ENCODE results near the gene AARSD1. TPM values are rescaled to one million over a fixed set of nuclear protein-coding genes. Genes with fewer than 3 reads are reported as not detected.
"Not testable (repeated sequence)": the region's sequence is repeated elsewhere in the genome, so short reads cannot be mapped to it uniquely, and the experiment has no call there.

The AARSD1 gene
- total RNA-seq, 1 experiment from 2014 or later = 35.4 TPM

DNA sequence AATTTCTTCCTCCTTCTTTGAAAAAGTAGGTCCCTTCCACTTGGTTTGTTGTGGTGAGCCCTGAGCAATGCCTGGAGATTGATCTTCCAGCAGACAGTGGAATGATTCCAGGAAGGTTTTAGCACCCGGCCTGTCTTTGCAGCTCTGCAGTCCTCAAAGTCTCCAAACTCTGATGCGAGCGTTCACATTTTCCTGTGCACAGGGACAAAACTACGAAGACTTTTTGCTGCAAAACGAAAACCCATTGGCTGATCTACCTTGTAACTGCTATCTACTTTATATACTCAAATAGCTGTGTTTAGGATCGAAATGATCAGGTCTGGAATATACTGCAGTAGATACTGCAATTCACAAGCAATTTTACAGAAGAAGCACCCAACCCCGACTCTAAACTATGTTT lies 42.0 kb downstream of the AARSD1 start:
- Histone ChIP-seq H3K4me3 (no peak overlapping the region), H4K20me1 (ENCODE audit: insufficient read depth) (no peaks in the 10 kb centered on the region), H3K27ac (no peak overlapping the region), H3K9me3 (ENCODE audit: insufficient read depth, low read depth) (no peaks in the 10 kb centered on the region; the same call in 1 of the 2 replicates), H3K4me2 (no peak overlapping the region), H2AFZ (no peak overlapping the region), H3K9me2 (ENCODE audit: insufficient read depth) (no peaks in the 10 kb centered on the region), H3F3A (ENCODE audit: insufficient read depth, low read depth) (no peaks in the 10 kb centered on the region), H3K79me2 (ENCODE audit: low read depth) (no peaks in the 10 kb centered on the region), H3K36me3 (ENCODE audit: low read depth) (no peaks in the 10 kb centered on the region), H3K4me1 (replicated peaks; ENCODE audit: insufficient read depth) (no peaks in the 10 kb centered on the region), H3K27me3 (ENCODE audit: insufficient read depth, low read depth) (no peaks in the 10 kb centered on the region)
- TF ChIP-seq, protein P1, sequence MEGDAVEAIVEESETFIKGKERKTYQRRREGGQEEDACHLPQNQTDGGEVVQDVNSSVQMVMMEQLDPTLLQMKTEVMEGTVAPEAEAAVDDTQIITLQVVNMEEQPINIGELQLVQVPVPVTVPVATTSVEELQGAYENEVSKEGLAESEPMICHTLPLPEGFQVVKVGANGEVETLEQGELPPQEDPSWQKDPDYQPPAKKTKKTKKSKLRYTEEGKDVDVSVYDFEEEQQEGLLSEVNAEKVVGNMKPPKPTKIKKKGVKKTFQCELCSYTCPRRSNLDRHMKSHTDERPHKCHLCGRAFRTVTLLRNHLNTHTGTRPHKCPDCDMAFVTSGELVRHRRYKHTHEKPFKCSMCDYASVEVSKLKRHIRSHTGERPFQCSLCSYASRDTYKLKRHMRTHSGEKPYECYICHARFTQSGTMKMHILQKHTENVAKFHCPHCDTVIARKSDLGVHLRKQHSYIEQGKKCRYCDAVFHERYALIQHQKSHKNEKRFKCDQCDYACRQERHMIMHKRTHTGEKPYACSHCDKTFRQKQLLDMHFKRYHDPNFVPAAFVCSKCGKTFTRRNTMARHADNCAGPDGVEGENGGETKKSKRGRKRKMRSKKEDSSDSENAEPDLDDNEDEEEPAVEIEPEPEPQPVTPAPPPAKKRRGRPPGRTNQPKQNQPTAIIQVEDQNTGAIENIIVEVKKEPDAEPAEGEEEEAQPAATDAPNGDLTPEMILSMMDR (conservative IDR thresholded peaks at IDR 0.05) = no peak
- no peak for TF ChIP-seq EZH2 (IDR thresholded peaks at IDR 0.05; ENCODE audit: low read depth)
- ChIA-PET POLR2A (ENCODE audit: unreplicated experiment) (no interaction called here), CTCF (no interaction called here)
- intact Hi-C loops (cut with micrococcal nuclease; ENCODE audit: unreplicated experiment) = no loop called here
- no peak for DNase-seq
- no TSS peak for BruUV-seq (replicated peaks)

DNA sequence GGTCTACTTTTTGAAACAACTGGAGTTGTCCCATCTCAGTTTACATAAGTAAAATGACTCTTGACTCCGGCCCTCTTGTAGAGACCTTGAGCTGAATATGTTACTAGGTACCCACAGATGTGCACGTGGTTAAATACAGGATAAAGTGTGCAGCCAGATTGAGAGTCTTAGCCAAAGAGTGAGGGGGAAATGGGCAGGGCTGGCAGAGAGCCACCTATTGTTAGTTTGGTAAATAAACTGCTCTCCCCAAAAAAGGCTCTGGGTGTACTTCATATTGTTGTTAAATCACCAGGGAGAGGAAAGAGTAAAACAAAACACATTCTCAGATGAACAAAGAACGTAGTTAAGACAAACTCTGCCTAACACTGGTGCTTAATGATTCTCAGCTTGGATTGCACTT lies 43.3 kb downstream of the AARSD1 start:
- no peak for DNase-seq
- Histone ChIP-seq H3K9me3 (ENCODE audit: insufficient read depth, low read depth) (no peaks in the 10 kb centered on the region; the same call in 1 of the 2 replicates), H3K4me3 (no peak overlapping the region), H3K9me2 (ENCODE audit: insufficient read depth) (no peaks in the 10 kb centered on the region), H3K36me3 (ENCODE audit: low read depth) (no peaks in the 10 kb centered on the region), H4K20me1 (ENCODE audit: insufficient read depth) (no peaks in the 10 kb centered on the region), H3K79me2 (ENCODE audit: low read depth) (no peaks in the 10 kb centered on the region), H3K4me2 (no peak overlapping the region), H3F3A (ENCODE audit: insufficient read depth, low read depth) (no peaks in the 10 kb centered on the region), H3K27ac (no peak overlapping the region), H3K4me1 (replicated peaks; ENCODE audit: insufficient read depth) (no peaks in the 10 kb centered on the region), H2AFZ (no peak overlapping the region), H3K27me3 (ENCODE audit: insufficient read depth, low read depth) (no peaks in the 10 kb centered on the region)
- TF ChIP-seq EZH2 (IDR thresholded peaks at IDR 0.05; ENCODE audit: low read depth) = no peak
- TF ChIP-seq, protein P1 (conservative IDR thresholded peaks at IDR 0.05) = no peak
- POLR2A ChIA-PET (ENCODE audit: unreplicated experiment) = interaction anchor here (0.6 kb wide), 2 partner anchors 9 to 303 kb away, joined by 3 read pairs; no protein-coding TSS in a partner anchor
- CTCF ChIA-PET = no interaction called here
- intact Hi-C loops (cut with micrococcal nuclease; ENCODE audit: unreplicated experiment) = no loop called here
- BruUV-seq (replicated peaks) = no TSS peak

DNA sequence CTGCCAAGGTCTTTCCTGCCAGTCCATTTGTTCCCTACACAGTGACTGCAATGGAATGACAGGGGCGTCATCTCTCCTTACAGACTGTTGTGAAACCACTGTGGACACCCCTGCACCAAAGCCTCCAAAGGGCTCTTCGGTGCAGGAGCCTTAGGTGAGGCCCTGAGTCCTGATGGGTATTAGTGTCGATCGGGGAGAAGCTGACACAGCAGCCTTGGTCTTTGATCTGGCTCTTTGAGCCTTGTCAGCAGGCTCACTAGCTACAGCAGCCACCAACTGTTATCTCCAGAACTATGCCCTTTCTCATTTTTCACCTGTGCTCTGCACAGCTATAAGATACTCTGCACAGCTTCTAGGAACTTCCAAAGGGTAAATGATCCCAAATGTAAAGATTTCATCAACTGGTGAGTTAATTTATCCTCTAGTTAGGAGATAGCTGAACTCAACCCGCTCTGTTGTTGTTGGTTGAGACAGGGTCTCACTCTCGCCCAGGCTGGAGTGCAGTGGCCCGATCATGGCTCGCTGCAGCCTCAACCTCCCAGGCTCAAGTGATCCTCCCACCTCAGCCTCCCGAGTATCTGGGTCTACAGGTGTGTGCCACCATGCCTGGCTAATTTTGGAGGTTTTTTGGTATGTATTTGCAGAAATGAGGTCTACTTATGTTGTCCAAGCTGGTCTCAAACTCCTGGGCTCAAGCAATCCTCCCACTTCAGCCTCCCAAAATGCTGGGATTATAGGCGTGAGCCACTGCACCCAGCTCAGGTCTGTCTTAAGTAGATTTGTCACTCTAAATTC lies 44.0 kb downstream of the AARSD1 start:
- Histone ChIP-seq H3K9me2 (ENCODE audit: insufficient read depth) (no peaks in the 10 kb centered on the region), H3K4me3 (no peak overlapping the region), H3K79me2 (ENCODE audit: low read depth) (no peaks in the 10 kb centered on the region), H3K36me3 (ENCODE audit: low read depth) (no peaks in the 10 kb centered on the region), H3K4me2 (no peak overlapping the region), H3K9me3 (ENCODE audit: insufficient read depth, low read depth) (no peaks in the 10 kb centered on the region), H3F3A (ENCODE audit: insufficient read depth, low read depth) (no peaks in the 10 kb centered on the region), H4K20me1 (ENCODE audit: insufficient read depth) (no peaks in the 10 kb centered on the region), H3K4me1 (replicated peaks; ENCODE audit: insufficient read depth) (no peaks in the 10 kb centered on the region), H2AFZ (no peak overlapping the region), H3K27me3 (ENCODE audit: insufficient read depth, low read depth) (no peaks in the 10 kb centered on the region), H3K27ac (no peak overlapping the region)
- DNase-seq = no peak
- TF ChIP-seq EZH2 (IDR thresholded peaks at IDR 0.05; ENCODE audit: low read depth) = no peak
- TF ChIP-seq, protein P1 (conservative IDR thresholded peaks at IDR 0.05) = no peak
- POLR2A ChIA-PET (ENCODE audit: unreplicated experiment) = interaction anchor here (0.6 kb wide), 1 partner anchor 10 kb away, joined by 3 read pairs; no protein-coding TSS in a partner anchor
- CTCF ChIA-PET = no interaction called here
- intact Hi-C loops (cut with micrococcal nuclease; ENCODE audit: unreplicated experiment) = no loop called here
- no TSS peak for BruUV-seq (replicated peaks)

- H3F3A ChIP-seq (ENCODE audit: insufficient read depth, low read depth); H4K20me1 ChIP-seq (ENCODE audit: insufficient read depth); H3K4me1 ChIP-seq (replicated peaks; ENCODE audit: insufficient read depth); H3K36me3 ChIP-seq (ENCODE audit: low read depth); H3K9me3 ChIP-seq (ENCODE audit: insufficient read depth, low read depth); H2AFZ ChIP-seq; H3K4me2 ChIP-seq; H3K27me3 ChIP-seq (ENCODE audit: insufficient read depth, low read depth); intact Hi-C loops (cut with micrococcal nuclease; ENCODE audit: unreplicated experiment); DNase-seq; CTCF ChIA-PET; H3K9me2 ChIP-seq (ENCODE audit: insufficient read depth); BruUV-seq (replicated peaks); H3K79me2 ChIP-seq (ENCODE audit: low read depth); POLR2A ChIA-PET (ENCODE audit: unreplicated experiment); H3K4me3 ChIP-seq; H3K27ac ChIP-seq: not testable (repeated sequence)
Observed at GRCh38 chr17:42919522-42920077, 44.7 kb downstream of the AARSD1 start.

All from PC-9 (cell line).